ENCODE data around the gene DYRK4.

DNA sequence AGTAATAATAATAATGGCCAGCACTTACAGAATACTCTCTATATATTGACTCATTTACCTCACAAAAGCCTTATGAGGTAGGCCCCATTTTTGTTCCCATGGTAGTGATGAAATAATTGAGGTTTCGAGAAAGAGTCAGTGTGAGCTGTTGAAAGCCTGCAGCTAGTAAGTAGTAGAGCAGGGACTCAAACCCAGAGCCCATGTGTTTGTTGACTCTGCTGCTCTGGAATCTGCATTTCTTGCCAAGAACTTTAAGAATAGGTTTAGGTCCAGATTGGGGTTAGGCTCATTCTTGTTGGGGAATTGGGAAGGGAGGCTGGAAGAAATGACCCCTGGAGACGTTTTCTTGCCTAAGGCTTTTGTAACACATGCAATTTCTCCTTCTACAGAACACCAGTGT lies 27.9 kb downstream of the DYRK4 start:
- no peak for TF ChIP-seq EZH2 (IDR thresholded peaks at IDR 0.05)
- TF ChIP-seq, protein P1, sequence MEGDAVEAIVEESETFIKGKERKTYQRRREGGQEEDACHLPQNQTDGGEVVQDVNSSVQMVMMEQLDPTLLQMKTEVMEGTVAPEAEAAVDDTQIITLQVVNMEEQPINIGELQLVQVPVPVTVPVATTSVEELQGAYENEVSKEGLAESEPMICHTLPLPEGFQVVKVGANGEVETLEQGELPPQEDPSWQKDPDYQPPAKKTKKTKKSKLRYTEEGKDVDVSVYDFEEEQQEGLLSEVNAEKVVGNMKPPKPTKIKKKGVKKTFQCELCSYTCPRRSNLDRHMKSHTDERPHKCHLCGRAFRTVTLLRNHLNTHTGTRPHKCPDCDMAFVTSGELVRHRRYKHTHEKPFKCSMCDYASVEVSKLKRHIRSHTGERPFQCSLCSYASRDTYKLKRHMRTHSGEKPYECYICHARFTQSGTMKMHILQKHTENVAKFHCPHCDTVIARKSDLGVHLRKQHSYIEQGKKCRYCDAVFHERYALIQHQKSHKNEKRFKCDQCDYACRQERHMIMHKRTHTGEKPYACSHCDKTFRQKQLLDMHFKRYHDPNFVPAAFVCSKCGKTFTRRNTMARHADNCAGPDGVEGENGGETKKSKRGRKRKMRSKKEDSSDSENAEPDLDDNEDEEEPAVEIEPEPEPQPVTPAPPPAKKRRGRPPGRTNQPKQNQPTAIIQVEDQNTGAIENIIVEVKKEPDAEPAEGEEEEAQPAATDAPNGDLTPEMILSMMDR (IDR thresholded peaks at IDR 0.05) = no peak

Measured in neural progenitor cell (in vitro differentiated cells).